GM10266 (cell line): ENCODE results near the gene CMPK2.

Experiments
- DNase-seq: peaks from one replicate; pipeline ENCODE4 v3.0.0; 2012; ENCODE audit errors: extremely low spot score
- CTCF ChIP-seq: IDR thresholded peaks from 2 replicates; pipeline ENCODE4 v1.5.1; 2012; ENCODE audit warnings: mild to moderate bottlenecking, low read depth; ENCODE audit not compliant: control insufficient read depth, insufficient read depth; ENCODE audit errors: missing control alignments

CMPK2 gene

GRCh38 chr2:6841537-6842287 lies 24.0 kb downstream of the CMPK2 start:
- no peak for TF ChIP-seq CTCF
- no peak for DNase-seq

GRCh38 chr2:6838673-6839319 lies 26.9 kb downstream of the CMPK2 start:
- no peak for DNase-seq
- TF ChIP-seq CTCF = no peak

- no peak for TF ChIP-seq CTCF
- DNase-seq = no peak
Observed at GRCh38 chr2:6835467-6835866, 30.2 kb downstream of the CMPK2 start.

GRCh38 chr2:6834163-6834562 lies 31.5 kb downstream of the CMPK2 start:
- no peak for DNase-seq
- TF ChIP-seq CTCF = no peak

GRCh38 chr2:6833300-6833604 lies 32.5 kb downstream of the CMPK2 start:
- TF ChIP-seq CTCF = no peak
- no peak for DNase-seq

GRCh38 chr2:6832596-6833299 lies 33.0 kb downstream of the CMPK2 start:
- no peak for DNase-seq
- TF ChIP-seq CTCF = no peak

- TF ChIP-seq CTCF = no peak
- no peak for DNase-seq
Observed at GRCh38 chr2:6831229-6831628, 34.5 kb downstream of the CMPK2 start.
